ENCODE results near the gene BCL11A. TPM values are rescaled to one million over a fixed set of nuclear protein-coding genes. Genes with fewer than 3 reads are reported as not detected.

BCL11A gene
- total RNA-seq, 4 donors from 2014 or later = 0.28 to 5.0 (median 1.1) TPM

DNA sequence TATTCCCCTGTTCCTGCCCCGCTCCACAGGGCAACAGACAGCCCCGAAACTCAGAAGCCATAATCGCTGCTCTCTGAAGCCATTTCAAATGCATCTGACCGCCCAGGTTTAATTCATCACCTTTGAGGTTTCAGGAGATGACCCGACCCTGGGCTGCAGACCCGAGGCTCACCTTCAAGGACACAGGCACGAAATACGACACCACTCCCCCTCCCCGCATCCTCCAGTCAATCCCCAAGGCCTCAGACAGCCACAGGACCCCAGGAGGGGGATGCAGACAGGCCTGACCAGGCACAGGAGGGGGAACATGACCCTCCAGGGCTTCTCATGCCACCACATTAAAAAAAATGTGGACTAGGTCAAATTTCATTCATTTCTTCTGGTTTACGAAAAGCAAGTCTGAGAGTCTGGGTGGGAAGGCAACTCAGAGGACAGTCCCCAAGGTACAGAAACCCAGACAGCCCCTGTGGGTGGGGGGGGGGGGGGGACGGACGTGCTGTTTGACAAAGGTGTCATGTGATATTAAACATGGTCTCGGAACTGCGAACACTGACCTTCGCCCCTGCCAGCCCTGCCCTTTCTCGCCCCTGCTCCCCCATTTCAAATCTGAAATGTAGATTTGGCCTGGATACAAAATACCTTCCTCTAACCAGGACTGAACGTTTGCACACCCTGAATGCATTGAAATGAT, 142.9 kb downstream of the BCL11A start:
- TF ChIP-seq, protein P1, sequence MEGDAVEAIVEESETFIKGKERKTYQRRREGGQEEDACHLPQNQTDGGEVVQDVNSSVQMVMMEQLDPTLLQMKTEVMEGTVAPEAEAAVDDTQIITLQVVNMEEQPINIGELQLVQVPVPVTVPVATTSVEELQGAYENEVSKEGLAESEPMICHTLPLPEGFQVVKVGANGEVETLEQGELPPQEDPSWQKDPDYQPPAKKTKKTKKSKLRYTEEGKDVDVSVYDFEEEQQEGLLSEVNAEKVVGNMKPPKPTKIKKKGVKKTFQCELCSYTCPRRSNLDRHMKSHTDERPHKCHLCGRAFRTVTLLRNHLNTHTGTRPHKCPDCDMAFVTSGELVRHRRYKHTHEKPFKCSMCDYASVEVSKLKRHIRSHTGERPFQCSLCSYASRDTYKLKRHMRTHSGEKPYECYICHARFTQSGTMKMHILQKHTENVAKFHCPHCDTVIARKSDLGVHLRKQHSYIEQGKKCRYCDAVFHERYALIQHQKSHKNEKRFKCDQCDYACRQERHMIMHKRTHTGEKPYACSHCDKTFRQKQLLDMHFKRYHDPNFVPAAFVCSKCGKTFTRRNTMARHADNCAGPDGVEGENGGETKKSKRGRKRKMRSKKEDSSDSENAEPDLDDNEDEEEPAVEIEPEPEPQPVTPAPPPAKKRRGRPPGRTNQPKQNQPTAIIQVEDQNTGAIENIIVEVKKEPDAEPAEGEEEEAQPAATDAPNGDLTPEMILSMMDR (IDR thresholded peaks at IDR 0.05) = no peak
- DNase-seq (ENCODE audit: low spot score) = no peak
- no peak for ATAC-seq (ENCODE audit: low FRiP score)

GRCh38 chr2:60409531-60409871, 144.0 kb downstream of the BCL11A start:
- TF ChIP-seq, protein P1 (IDR thresholded peaks at IDR 0.05) = no peak
- DNase-seq (ENCODE audit: low spot score) (no peak), ATAC-seq (ENCODE audit: low FRiP score) (no peak)

- DNase-seq (ENCODE audit: low spot score) = no peak
- TF ChIP-seq, protein P1 (IDR thresholded peaks at IDR 0.05) = no peak
- ATAC-seq (ENCODE audit: low FRiP score) = no peak
Observed at GRCh38 chr2:60408811-60409530, 144.5 kb downstream of the BCL11A start.

DNA sequence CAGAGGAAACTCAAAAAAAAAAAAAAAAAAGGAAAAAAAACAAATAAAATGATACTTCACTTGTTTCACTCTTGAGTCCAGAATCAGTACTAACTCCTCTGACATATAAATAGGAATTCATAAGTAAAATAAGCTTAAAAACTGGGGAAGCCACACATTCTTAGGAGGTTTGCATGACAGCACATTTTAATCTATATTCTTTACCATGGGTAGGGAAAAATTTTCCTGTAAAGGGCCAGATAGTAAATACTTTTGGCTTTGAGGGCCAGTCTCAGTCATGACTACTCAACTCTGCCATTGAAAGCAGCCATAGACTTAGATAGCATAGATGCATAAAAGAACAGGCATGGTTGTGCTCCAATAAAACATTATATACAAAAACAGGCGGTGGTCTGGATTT, 145.2 kb downstream of the BCL11A start:
- TF ChIP-seq, protein P1 (IDR thresholded peaks at IDR 0.05) = no peak
- DNase-seq (ENCODE audit: low spot score) (no peak), ATAC-seq (ENCODE audit: low FRiP score) (no peak)

DNA sequence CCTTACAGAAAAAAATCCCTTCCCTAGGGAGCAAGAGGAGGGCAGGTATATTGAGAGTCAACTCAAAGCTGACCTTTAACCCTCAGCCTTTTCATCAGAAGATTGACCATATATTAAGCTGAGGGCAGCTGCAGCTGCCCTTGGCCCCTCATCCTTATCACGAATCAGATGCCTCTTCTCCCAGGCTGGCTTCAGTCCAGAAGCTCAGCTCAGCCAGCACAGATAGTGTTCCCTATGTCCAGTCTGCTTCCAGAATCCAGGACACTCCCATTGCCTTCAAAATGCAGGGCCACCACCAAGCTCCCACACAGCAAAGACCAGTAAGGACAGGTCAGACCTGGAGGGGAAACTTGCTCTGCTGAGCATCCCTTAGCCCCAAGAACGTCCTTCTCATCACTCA, 146.1 kb downstream of the BCL11A start:
- TF ChIP-seq, protein P1 (IDR thresholded peaks at IDR 0.05) = no peak
- no peak for ATAC-seq (ENCODE audit: low FRiP score)

DNA sequence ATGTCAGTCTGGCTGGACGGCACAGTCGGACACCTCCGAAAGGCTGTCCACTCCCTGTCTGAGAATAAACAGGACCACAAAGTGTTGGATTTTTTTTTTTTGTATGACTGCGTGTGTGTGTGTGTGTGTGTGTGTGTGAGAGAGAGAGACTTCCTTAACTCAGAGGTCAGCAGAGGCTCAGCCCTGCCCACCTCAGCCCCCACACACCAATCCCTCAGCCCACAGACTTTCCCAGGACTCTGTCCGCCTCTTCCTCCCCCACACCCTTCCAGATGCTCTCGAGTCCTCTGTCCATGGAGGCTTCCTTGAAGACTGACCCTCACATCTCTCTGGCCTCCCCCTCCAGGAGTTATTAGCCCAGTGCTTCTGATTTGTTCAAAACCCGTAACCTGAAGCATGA, 147.3 kb downstream of the BCL11A start:
- ATAC-seq (ENCODE audit: low FRiP score) = no peak

More for the DNA sequence above, 146.1 kb downstream of the BCL11A start:
- DNase-seq (ENCODE audit: low spot score) = no peak

More for the DNA sequence above, 147.3 kb downstream of the BCL11A start:
- no peak for DNase-seq (ENCODE audit: low spot score)
- TF ChIP-seq, protein P1 (IDR thresholded peaks at IDR 0.05) = no peak
